ENCODE data around the gene ZC3H15. TPM values are rescaled to one million over a fixed set of nuclear protein-coding genes. Genes with fewer than 3 reads are reported as not detected.

ZC3H15 gene
- total RNA-seq (2022; extraction: Qiagen RNA extraction): 75.2 to 103 TPM (median 79.3 TPM) in 5 replicates

DNA sequence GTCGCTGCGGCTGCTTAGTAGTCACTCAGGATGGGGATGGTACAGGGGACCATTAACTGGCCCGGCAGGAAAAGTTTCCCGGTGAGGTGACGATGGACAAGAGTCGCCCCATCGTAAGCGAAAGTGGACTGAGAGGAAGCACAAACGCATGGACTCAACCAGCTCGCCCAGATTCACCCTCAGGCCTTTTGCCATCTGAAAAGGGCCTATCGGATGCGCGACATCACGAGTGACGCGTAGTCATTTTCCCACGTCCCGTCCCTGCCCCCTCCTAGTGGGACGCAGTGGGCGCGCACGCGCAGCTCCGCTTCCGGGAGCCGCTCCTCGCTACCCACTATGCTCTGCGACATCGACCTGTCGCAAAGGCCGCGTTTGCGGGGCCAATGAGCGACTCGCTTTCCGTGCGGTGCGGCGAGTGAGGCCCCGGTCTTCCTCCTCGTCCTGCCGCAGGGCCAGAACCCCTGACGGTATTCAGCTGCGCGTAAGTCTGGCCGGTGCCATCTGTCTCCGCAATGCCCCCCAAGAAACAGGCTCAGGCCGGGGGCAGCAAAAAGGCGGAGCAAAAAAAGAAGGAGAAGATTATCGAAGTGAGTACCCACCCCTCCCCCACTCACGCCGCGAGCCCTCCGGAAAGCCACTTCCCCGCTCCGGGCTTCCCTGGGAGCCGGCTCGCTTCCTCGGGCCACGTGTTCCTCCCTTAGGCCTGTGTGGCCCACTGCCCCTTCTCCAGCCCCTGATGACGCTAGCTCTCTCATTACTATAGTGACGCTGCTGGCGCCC lies at the start of gene ZC3H15:
ZC3H15 (plus strand) TSS at position 390 of the 780 bp plus-strand sequence; CDS start at position 513, 123 bp downstream.

Other genes starting within 250 kb of the ZC3H15 start
- gene ITGAV, start 103.8 kb downstream of the ZC3H15 start, total RNA-seq (2022; extraction: Qiagen RNA extraction): 47.8 to 94.8 TPM (median 88.2 TPM) in 5 replicates
- 1.1 to 2.4 TPM (median 1.6 TPM) in 5 replicates for gene FAM171B, start 207.8 kb downstream of the ZC3H15 start, total RNA-seq (2022; extraction: Qiagen RNA extraction)

All from A549 treated with Hydrocortisone at 1 μM for 4 hours (cell line).